ENCODE results near the gene MAT1A. TPM values are rescaled to one million over a fixed set of nuclear protein-coding genes. Genes with fewer than 3 reads are reported as not detected.

Gene MAT1A
- total RNA-seq, 1 donor from 2014 or later, result not detected

DNA sequence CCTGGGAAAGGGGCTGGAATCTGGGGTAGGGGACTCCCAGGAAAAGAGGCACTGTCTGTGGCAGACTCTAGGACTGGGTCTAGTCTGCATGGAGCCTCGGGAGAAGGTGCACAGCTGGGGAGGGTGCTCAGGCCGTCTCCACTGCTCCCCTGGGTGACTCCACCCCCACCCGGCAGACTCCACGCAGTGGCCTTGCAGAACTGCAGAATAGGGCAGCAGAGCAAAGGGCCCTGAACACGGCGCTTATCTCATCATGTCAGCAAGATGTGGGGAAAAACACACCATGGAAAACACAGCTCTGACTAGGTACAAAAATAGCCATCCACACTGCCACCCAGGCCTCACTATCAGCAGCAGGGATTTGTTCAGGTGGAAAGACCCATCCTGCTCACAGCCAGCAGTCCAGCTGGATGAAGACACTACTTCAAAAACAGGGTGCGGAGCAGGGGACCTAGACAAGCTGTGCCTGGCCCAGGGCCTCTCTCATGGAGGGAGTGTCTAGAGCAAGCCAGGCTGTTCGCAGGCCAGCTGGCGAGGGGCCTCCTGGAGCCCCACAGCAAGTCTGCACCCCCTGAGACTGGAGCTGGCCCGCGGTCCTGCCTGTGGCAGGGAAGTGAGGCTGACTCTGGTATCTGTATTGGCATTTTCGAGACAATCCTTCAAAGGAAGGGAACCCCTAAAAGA, 11.7 kb downstream of the MAT1A start:
- H3K4me3 ChIP-seq (ENCODE audit: low read depth, low read length), result no peak overlapping the region
- FAIRE-seq (no peak), DNase-seq (ENCODE audit: low read depth) (no peak)
- TF ChIP-seq, protein P1, sequence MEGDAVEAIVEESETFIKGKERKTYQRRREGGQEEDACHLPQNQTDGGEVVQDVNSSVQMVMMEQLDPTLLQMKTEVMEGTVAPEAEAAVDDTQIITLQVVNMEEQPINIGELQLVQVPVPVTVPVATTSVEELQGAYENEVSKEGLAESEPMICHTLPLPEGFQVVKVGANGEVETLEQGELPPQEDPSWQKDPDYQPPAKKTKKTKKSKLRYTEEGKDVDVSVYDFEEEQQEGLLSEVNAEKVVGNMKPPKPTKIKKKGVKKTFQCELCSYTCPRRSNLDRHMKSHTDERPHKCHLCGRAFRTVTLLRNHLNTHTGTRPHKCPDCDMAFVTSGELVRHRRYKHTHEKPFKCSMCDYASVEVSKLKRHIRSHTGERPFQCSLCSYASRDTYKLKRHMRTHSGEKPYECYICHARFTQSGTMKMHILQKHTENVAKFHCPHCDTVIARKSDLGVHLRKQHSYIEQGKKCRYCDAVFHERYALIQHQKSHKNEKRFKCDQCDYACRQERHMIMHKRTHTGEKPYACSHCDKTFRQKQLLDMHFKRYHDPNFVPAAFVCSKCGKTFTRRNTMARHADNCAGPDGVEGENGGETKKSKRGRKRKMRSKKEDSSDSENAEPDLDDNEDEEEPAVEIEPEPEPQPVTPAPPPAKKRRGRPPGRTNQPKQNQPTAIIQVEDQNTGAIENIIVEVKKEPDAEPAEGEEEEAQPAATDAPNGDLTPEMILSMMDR (IDR thresholded peaks at IDR 0.05; ENCODE audit: insufficient read depth, low read length, severe bottlenecking), result no peak
- H3K36me3 ChIP-seq (ENCODE audit: control insufficient read depth, insufficient read depth, low read length), result no peaks in the 10 kb centered on the region
- H3K27me3 ChIP-seq (ENCODE audit: control insufficient read depth, insufficient read depth, low read length), result no peaks in the 10 kb centered on the region

DNA sequence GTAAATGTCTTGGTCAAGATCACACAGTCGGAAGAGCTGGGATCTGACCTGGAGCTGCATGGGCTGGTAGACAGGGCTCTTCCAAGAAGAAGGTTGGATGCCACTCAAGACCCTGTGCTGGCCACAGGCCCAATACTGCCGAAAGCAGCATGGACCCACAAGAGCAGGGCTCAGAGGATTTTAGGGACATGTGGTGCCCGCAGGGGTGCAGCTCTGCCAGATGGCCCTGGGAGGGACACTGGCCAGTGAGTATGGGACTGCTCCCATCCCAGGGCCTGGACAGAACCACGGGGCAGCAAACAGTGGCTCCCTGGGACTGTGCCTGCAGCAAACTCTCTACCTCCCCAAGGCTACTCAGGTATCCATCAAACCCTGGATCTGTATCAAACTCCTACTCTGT, 12.4 kb downstream of the MAT1A start:
- no peak for FAIRE-seq
- no peak for DNase-seq (ENCODE audit: low read depth)
- TF ChIP-seq, protein P1 (IDR thresholded peaks at IDR 0.05; ENCODE audit: insufficient read depth, low read length, severe bottlenecking), result no peak

DNA sequence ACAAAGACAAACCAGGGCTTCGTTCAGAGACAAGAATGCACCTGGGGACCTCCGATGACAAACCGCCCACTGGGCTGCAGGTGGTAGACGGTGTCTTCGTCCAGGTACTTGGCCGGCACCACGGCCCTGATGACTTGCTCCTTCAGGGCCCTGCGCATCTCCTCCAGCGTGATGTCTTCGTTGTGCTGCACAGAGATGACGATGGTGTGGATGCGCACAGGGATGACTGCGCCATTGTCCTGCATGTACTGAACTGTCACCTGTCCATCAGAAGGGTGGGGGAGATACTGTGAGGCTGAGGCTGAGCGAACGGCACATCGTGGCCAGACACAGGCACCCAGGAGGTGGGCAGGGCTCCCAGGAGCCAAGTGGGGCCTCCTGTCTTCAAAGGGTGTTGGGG, 13.1 kb downstream of the MAT1A start:
- DNase-seq (ENCODE audit: low read depth) (no peak), FAIRE-seq (no peak)
- TF ChIP-seq, protein P1 (IDR thresholded peaks at IDR 0.05; ENCODE audit: insufficient read depth, low read length, severe bottlenecking), result no peak

More for the DNA sequence above, 12.4 kb downstream of the MAT1A start:
- H3K4me3 ChIP-seq (ENCODE audit: low read depth, low read length), result no peak overlapping the region
- no peaks in the 10 kb centered on the region for H3K36me3 ChIP-seq (ENCODE audit: control insufficient read depth, insufficient read depth, low read length)
- no peaks in the 10 kb centered on the region for H3K27me3 ChIP-seq (ENCODE audit: control insufficient read depth, insufficient read depth, low read length)

DNA sequence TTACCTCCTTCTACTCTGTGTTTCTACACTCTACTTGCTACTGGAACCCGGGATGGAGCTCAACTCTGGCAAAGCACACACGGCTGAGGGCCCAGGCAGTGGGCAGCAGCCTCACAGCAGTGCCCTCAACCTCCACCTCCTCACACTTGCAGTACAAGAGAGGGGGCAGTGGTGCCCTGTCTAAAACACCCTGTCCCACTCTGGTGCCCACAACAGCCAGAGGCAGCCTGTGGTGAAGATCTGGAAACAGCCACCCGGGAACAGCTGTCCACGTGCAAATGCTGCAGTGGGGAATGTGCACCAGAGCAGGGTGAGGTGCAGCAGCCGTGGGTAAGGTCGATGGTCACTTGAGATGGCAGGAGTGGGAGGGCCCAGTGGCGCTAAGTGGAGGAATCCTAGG, 13.7 kb downstream of the MAT1A start:
- DNase-seq (ENCODE audit: low read depth), result no peak
- Histone ChIP-seq H3K36me3 (ENCODE audit: control insufficient read depth, insufficient read depth, low read length) (no peaks in the 10 kb centered on the region), H3K27me3 (ENCODE audit: control insufficient read depth, insufficient read depth, low read length) (no peaks in the 10 kb centered on the region), H3K4me3 (ENCODE audit: low read depth, low read length) (no peak overlapping the region)
- TF ChIP-seq, protein P1 (IDR thresholded peaks at IDR 0.05; ENCODE audit: insufficient read depth, low read length, severe bottlenecking), result no peak
- no peak for FAIRE-seq

More for the DNA sequence above, 13.1 kb downstream of the MAT1A start:
- no peaks in the 10 kb centered on the region for H3K27me3 ChIP-seq (ENCODE audit: control insufficient read depth, insufficient read depth, low read length)
- H3K4me3 ChIP-seq (ENCODE audit: low read depth, low read length), result no peak overlapping the region
- no peaks in the 10 kb centered on the region for H3K36me3 ChIP-seq (ENCODE audit: control insufficient read depth, insufficient read depth, low read length)

DNA sequence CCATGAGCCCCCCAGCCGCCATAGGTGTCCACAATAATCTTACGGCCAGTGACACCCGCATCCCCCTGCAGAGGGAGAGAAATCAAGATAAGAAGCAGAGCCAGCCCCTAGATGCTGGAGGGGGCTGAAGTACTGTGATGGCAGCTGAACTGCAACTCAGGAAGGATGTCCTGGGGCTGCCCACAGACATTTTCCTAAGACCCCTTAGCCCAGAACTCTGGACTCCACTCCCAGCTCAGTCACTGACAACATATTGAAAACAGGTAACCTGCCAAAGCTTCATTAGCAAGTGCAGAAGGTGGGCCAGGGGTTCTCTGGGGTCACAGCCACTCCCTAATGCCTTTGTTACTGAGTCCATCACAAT, 14.3 kb downstream of the MAT1A start:
- no peak overlapping the region for H3K4me3 ChIP-seq (ENCODE audit: low read depth, low read length)
- no peaks in the 10 kb centered on the region for H3K27me3 ChIP-seq (ENCODE audit: control insufficient read depth, insufficient read depth, low read length)
- DNase-seq (ENCODE audit: low read depth), result no peak
- TF ChIP-seq, protein P1 (IDR thresholded peaks at IDR 0.05; ENCODE audit: insufficient read depth, low read length, severe bottlenecking), result no peak
- no peaks in the 10 kb centered on the region for H3K36me3 ChIP-seq (ENCODE audit: control insufficient read depth, insufficient read depth, low read length)
- no peak for FAIRE-seq
